Esophagus squamous epithelium (tissue), 5 donors: ENCODE results near the gene SLC26A2. TPM values are rescaled to one million over a fixed set of nuclear protein-coding genes. Genes with fewer than 3 reads are reported as not detected.

Experiments used
- DNase-seq: peaks from one replicate; lab custom pipeline; 2025; lab: John Stamatoyannopoulos, UW
- H3K27ac ChIP-seq, 4 donors: fragments of 200-600 bp; sonication (generic); one replicate each; pipeline ENCODE4 v1.5.1; 2016 to 2019; ENCODE audit warnings: mild to moderate bottlenecking in 1 of 4
- H3K27me3 ChIP-seq, 4 donors: fragments of 200-600 bp; sonication (generic); 1 replicate in 3 of 4; 2 replicates in 1 of 4; pipeline versions ENCODE4 v1.5.1 to v1.6.0; 2017 to 2021; ENCODE audit warnings: antibody characterized with exemption in 1 of 4
- H3K36me3 ChIP-seq, 3 donors: fragments of 200-600 bp; sonication (generic); one replicate each; pipeline ENCODE4 v1.5.1; 2016 to 2019
- H3K4me1 ChIP-seq, 3 donors: fragments of 200-600 bp; sonication (generic); one replicate each; pipeline ENCODE4 v1.5.1; 2017 to 2019
- H3K4me3 ChIP-seq, 4 donors: fragments of 200-600 bp; sonication (generic); 1 replicate in 3 of 4; 2 replicates in 1 of 4; pipeline ENCODE4 v1.5.1; 2016 to 2019; ENCODE audit warnings: mild to moderate bottlenecking in 2 of 4, moderate library complexity in 1 of 4
- H3K9me3 ChIP-seq, 3 donors: fragments of 200-600 bp; sonication (generic); one replicate each; pipeline ENCODE4 v1.5.1; 2016 to 2019
- CTCF ChIP-seq, 6 experiments: fragments of 450-650 bp in 4 of 6; fragments of 200-600 bp in 2 of 6; sonication (generic) in 2 of 6; IDR thresholded peaks; one replicate each; pipeline ENCODE4 v1.5.1; 2016 to 2019; ENCODE audit warnings: antibody characterized with exemption in 6 of 6, mild to moderate bottlenecking in 4 of 6, moderate library complexity in 4 of 6
- POLR2A ChIP-seq, 4 donors: fragments of 450-650 bp; IDR thresholded peaks; one replicate each; pipeline ENCODE4 v1.6.1; 2017; ENCODE audit warnings: antibody characterized with exemption in 4 of 4, mild to moderate bottlenecking in 4 of 4, moderate library complexity in 3 of 4
- WGBS, 2 donors: methylation state at CpG; one replicate each; pipeline ENCODE4 v1.1.5; 2018; 5-methylcytosine and 5-hydroxymethylcytosine counted together
- intact Hi-C: fragments of 100-400 bp; cut with DNase I; formaldehyde crosslinking; loops from one replicate; pipeline ENCODE4 v1.15.0; 2022
- total RNA-seq, 4 donors: library from RNA; depleted of rRNA; stranded (reverse); fragments of >200 nt; gene quantifications; one replicate each; pipeline ENCODE4 v1.1.0, GENCODE V29; 2016
- donor health status: DM: yes; HTN: yes; CAD: no.

SLC26A2 gene
- total RNA-seq, 4 donors from 2014 or later, result 6.3 to 46.3 (median 29.6) TPM

GRCh38 chr5:149969181-149969930 is 8.8 kb downstream of the SLC26A2 start:
- no peak overlapping the region for H3K4me3 ChIP-seq
- peaks cover 0 to 25% (median 0%) of the 10 kb centered on the region in 3 donors for H3K36me3 ChIP-seq
- no peak for DNase-seq
- 89 to 90% methylated on average over 4 of the region's 4 CpGs for WGBS, 2 donors
- no peaks in the 10 kb centered on the region for H3K9me3 ChIP-seq
- TF ChIP-seq CTCF (IDR thresholded peaks at IDR 0.05) (no peak), POLR2A (IDR thresholded peaks at IDR 0.05) (no peak)
- no peaks in the 10 kb centered on the region for H3K27me3 ChIP-seq
- no peak overlapping the region for H3K27ac ChIP-seq
- no peaks in the 10 kb centered on the region for H3K4me1 ChIP-seq
- intact Hi-C loops, result loop anchor here (5.0 kb wide), 1 partner anchor 317 kb away; no protein-coding TSS in a partner anchor

- TF ChIP-seq POLR2A (IDR thresholded peaks at IDR 0.05) (no peak), CTCF (IDR thresholded peaks at IDR 0.05) (no peak)
- 53% methylated on average over 2 of the region's 2 CpGs for WGBS, 2 donors
Measured at GRCh38 chr5:149975409-149975808, 14.9 kb downstream of the SLC26A2 start.

DNA sequence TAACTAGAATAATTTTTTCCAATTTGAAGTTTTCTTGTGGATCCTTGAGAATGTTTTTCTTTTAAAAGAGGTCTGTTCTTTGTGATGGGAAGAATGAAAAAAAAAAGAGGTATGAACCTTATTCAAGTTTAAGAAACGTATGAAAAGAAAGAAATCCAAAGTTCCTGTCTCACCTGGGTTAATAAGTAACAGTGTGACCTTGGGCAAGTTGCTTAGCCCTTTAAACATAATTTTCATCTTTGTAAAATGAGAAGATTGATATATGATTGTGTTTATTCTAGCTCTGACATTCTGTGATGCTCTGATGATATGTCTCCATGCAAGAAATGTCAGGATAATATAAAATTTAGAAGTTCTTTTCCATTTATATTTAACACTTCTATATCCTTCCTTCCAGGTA is 19.3 kb downstream of the SLC26A2 start:
- intact Hi-C loops, result no loop called here
- Histone ChIP-seq H3K9me3 (no peaks in the 10 kb centered on the region), H3K4me1 (no peaks in the 10 kb centered on the region), H3K4me3 (no peak overlapping the region), H3K27me3 (no peaks in the 10 kb centered on the region), H3K27ac (no peak overlapping the region), H3K36me3 (peaks cover 5 to 98% (median 18%) of the 10 kb centered on the region in 3 donors)
- WGBS, 2 donors, result 88 to 100% methylated on average over 1 of the region's 1 CpG
- no peak for DNase-seq
- TF ChIP-seq POLR2A (IDR thresholded peaks at IDR 0.05), result no peak
- TF ChIP-seq CTCF (IDR thresholded peaks at IDR 0.05), result no peak

More at GRCh38 chr5:149975409-149975808, 14.9 kb downstream of the SLC26A2 start:
- no peak overlapping the region for H3K27ac ChIP-seq
- no peak overlapping the region for H3K4me3 ChIP-seq
- no peaks in the 10 kb centered on the region for H3K9me3 ChIP-seq
- peaks cover 5 to 77% (median 15%) of the 10 kb centered on the region in 3 donors for H3K36me3 ChIP-seq
- H3K27me3 ChIP-seq, result no peaks in the 10 kb centered on the region
- intact Hi-C loops, result no loop called here
- no peak for DNase-seq
- no peaks in the 10 kb centered on the region for H3K4me1 ChIP-seq

DNA sequence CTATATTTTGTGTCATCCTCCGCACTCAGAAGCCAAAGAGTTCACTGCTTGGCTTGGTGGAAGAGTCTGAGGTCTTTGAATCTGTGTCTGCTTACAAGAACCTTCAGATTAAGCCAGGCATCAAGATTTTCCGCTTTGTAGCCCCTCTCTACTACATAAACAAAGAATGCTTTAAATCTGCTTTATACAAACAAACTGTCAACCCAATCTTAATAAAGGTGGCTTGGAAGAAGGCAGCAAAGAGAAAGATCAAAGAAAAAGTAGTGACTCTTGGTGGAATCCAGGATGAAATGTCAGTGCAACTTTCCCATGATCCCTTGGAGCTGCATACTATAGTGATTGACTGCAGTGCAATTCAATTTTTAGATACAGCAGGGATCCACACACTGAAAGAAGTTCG is 20.6 kb downstream of the SLC26A2 start:
- intact Hi-C loops, result no loop called here
- H3K4me3 ChIP-seq, result no peak overlapping the region
- H3K4me1 ChIP-seq, result no peaks in the 10 kb centered on the region
- no peak for DNase-seq
- WGBS, 2 donors, result 71 to 76% methylated on average over 3 of the region's 3 CpGs
- H3K27me3 ChIP-seq, result no peaks in the 10 kb centered on the region
- no peak for TF ChIP-seq POLR2A (IDR thresholded peaks at IDR 0.05)
- no peak for TF ChIP-seq CTCF (IDR thresholded peaks at IDR 0.05)
- H3K27ac ChIP-seq, result no peak overlapping the region
- H3K9me3 ChIP-seq, result no peaks in the 10 kb centered on the region
- peaks cover 5 to 98% (median 18%) of the 10 kb centered on the region in 3 donors for H3K36me3 ChIP-seq

GRCh38 chr5:149982505-149982904 is 21.9 kb downstream of the SLC26A2 start:
- TF ChIP-seq CTCF (IDR thresholded peaks at IDR 0.05) (no peak), POLR2A (IDR thresholded peaks at IDR 0.05) (no peak)
- DNase-seq, result no peak
- H3K27me3 ChIP-seq, result no peaks in the 10 kb centered on the region
- intact Hi-C loops, result no loop called here
- no peak overlapping the region for H3K27ac ChIP-seq
- peaks cover 5 to 85% (median 18%) of the 10 kb centered on the region in 3 donors for H3K36me3 ChIP-seq
- no peaks in the 10 kb centered on the region for H3K9me3 ChIP-seq
- H3K4me1 ChIP-seq, result no peaks in the 10 kb centered on the region
- H3K4me3 ChIP-seq, result no peak overlapping the region
